Measurements from ENCODE around the gene GPR55.

DNA sequence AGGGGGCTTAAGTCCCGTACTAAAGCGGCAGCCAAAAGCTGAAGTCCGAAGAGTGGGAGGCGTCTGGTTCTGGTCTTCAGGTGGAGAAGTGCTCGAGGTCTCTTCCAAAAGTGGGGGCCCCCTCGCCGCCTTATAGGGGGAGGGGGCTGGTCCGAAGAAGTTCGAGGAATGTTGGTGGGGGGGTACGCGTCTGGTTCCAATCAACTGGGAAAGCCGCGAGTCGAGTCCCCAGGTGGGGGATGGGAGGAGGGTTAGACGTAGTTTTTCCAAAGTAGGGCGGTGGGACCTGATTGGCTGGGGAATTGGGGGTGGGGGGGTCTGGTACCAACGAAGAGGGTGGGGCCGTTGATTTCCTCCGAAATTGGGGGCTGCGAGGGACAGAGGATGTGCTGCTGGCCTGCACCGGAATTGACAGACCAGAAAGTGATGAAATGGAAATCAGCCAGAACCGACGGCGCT lies 59.7 kb downstream of the GPR55 start:
- no peak for TF ChIP-seq CTCF (IDR thresholded peaks at IDR 0.05; ENCODE audit: low read length)
- no peak for TF ChIP-seq EZH2 (IDR thresholded peaks at IDR 0.05; ENCODE audit: borderline replicate concordance, low read length)
